Measurements from ENCODE around the gene MAD1L1.
A peak's percentile ranks its signal among the peaks of the same experiment; 100 is the strongest.

Gene MAD1L1

GRCh38 chr7:1964913-1965578 is 267.7 kb downstream of the MAD1L1 start:
- no peak overlapping the region for H3K27ac ChIP-seq (ENCODE audit: poor library complexity, severe bottlenecking)
- ATAC-seq (ENCODE audit: low read depth) (no peak), DNase-seq (ENCODE audit: low spot score) (no peak)
- no peak overlapping the region for H3K4me3 ChIP-seq (ENCODE audit: severe bottlenecking)
- peaks cover 3% of the 10 kb centered on the region for H3K36me3 ChIP-seq (ENCODE audit: low read depth)
- H3K27me3 ChIP-seq (ENCODE audit: insufficient read depth, poor library complexity, severe bottlenecking), result no peaks in the 10 kb centered on the region
- no peak for TF ChIP-seq CTCF (IDR thresholded peaks at IDR 0.05; ENCODE audit: poor library complexity, severe bottlenecking)
- no peaks in the 10 kb centered on the region for H3K4me1 ChIP-seq (ENCODE audit: insufficient read depth, poor library complexity, severe bottlenecking)
- peaks cover 5% of the 10 kb centered on the region for H3K9me3 ChIP-seq (ENCODE audit: severe bottlenecking)

DNA sequence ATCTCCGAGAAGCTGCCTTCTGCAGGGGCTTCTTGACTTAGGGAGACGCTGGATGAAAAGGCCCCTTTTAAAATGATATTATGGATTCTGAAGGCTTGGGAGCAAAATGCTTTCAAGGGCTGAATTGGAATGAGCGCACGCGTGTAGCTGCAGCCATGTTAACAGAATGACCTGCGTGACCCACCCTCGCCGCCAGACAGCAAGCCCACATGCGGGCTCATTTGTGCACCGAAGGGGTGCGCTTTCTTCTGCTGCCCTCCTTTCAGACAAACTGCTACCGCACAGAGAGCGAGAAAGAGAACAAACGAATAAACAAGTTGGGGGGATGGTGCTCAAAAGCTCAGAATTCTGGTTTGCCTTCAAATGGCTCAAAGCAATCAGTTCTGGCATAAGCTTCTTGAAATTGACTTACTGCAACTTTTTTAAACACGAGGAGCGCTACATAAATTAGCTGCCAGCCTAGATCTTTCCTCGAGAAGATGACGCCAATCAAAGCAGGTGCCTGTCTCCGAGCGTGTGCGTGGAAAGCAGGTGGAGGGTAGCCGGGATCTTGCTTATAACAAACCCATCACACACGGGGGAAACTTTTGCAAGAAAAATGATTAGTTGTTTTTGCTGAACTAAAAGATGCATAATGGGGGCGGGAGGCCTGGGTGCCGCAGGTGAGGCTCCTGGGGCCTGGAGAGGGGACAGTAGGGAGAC is 268.4 kb downstream of the MAD1L1 start:
- H3K36me3 ChIP-seq (ENCODE audit: low read depth), result peaks cover 3% of the 10 kb centered on the region
- H3K9me3 ChIP-seq (ENCODE audit: severe bottlenecking), result peaks cover 5% of the 10 kb centered on the region
- DNase-seq (ENCODE audit: low spot score), result no peak
- no peaks in the 10 kb centered on the region for H3K4me1 ChIP-seq (ENCODE audit: insufficient read depth, poor library complexity, severe bottlenecking)
- ATAC-seq (ENCODE audit: low read depth), result no peak
- no peaks in the 10 kb centered on the region for H3K27me3 ChIP-seq (ENCODE audit: insufficient read depth, poor library complexity, severe bottlenecking)
- H3K4me3 ChIP-seq (ENCODE audit: severe bottlenecking), result no peak overlapping the region
- H3K27ac ChIP-seq (ENCODE audit: poor library complexity, severe bottlenecking), result no peak overlapping the region
- no peak for TF ChIP-seq CTCF (IDR thresholded peaks at IDR 0.05; ENCODE audit: poor library complexity, severe bottlenecking)

GRCh38 chr7:1963575-1963974 is 269.2 kb downstream of the MAD1L1 start:
- TF ChIP-seq CTCF (IDR thresholded peaks at IDR 0.05; ENCODE audit: poor library complexity, severe bottlenecking), result no peak
- Histone ChIP-seq H3K27ac (ENCODE audit: poor library complexity, severe bottlenecking) (no peak overlapping the region), H3K9me3 (ENCODE audit: severe bottlenecking) (peaks cover 5% of the 10 kb centered on the region), H3K27me3 (ENCODE audit: insufficient read depth, poor library complexity, severe bottlenecking) (no peaks in the 10 kb centered on the region), H3K4me1 (ENCODE audit: insufficient read depth, poor library complexity, severe bottlenecking) (no peaks in the 10 kb centered on the region), H3K36me3 (ENCODE audit: low read depth) (peaks cover 3% of the 10 kb centered on the region), H3K4me3 (ENCODE audit: severe bottlenecking) (no peak overlapping the region)
- DNase-seq (ENCODE audit: low spot score) (no peak), ATAC-seq (ENCODE audit: low read depth) (no peak)

DNA sequence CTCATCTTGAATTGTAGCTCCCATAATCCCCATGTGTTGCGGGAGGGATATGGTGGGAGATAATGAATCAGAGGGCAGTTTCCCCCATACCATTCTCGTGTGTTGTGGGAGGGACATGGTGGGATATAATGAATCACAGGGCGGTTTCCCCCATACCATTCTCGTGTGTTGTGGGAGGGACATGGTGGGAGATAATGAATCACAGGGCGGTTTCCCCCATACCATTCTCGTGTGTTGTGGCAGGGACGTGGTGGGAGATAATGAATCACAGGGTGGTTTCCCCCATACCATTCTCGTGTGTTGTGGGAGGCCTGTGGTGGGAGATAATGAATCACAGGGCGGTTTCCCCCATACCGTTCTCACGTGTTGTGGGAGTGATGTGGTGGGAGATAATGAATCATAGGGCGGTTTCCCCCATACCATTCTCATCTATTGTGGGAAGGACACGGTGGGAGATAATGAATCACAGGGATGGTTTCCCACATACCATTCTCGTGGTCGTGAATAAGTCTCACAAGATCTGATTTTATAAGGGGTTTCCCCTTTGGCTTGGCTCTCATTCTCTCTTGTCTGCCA is 271.0 kb downstream of the MAD1L1 start:
- Histone ChIP-seq H3K27ac (ENCODE audit: poor library complexity, severe bottlenecking) (peak overlapping the region; percentile 65), H3K4me3 (ENCODE audit: severe bottlenecking) (no peak overlapping the region), H3K36me3 (ENCODE audit: low read depth) (peaks cover 3% of the 10 kb centered on the region), H3K27me3 (ENCODE audit: insufficient read depth, poor library complexity, severe bottlenecking) (no peaks in the 10 kb centered on the region), H3K4me1 (ENCODE audit: insufficient read depth, poor library complexity, severe bottlenecking) (no peaks in the 10 kb centered on the region), H3K9me3 (ENCODE audit: severe bottlenecking) (peaks cover 5% of the 10 kb centered on the region)
- no peak for DNase-seq (ENCODE audit: low spot score)
- peak; percentile 51; the same call in 2 of the 3 replicates for ATAC-seq (ENCODE audit: low read depth)
- no peak for TF ChIP-seq CTCF (IDR thresholded peaks at IDR 0.05; ENCODE audit: poor library complexity, severe bottlenecking)

Measured in RWPE2 (cell line).